ENCODE data around the gene P2RY6. TPM values are rescaled to one million over a fixed set of nuclear protein-coding genes. Genes with fewer than 3 reads are reported as not detected.

P2RY6 gene
- total and polyA plus RNA-seq, 2 experiments from 2014 or later, result 2.6 to 8.9 TPM

- DNase-seq (ENCODE audit: low spot score), result no peak
- Histone ChIP-seq H4K20me1 (ENCODE audit: insufficient read depth, poor library complexity, severe bottlenecking) (no peaks in the 10 kb centered on the region), H3K27me3 (no peaks in the 10 kb centered on the region), H3K4me2 (no peak overlapping the region), H3K4me3 (no peak overlapping the region), H3K27ac (no peak overlapping the region), H3K79me2 (no peaks in the 10 kb centered on the region), H3K36me3 (replicated peaks; ENCODE audit: insufficient read depth, low read depth) (no peaks in the 10 kb centered on the region), H3K4me1 (ENCODE audit: insufficient read depth) (no peaks in the 10 kb centered on the region), H2AFZ (no peak overlapping the region), H3K9me2 (replicated peaks; ENCODE audit: insufficient read depth) (no peaks in the 10 kb centered on the region), H3K9me3 (ENCODE audit: low read depth) (no peaks in the 10 kb centered on the region)
- no peak for TF ChIP-seq CTCF (IDR thresholded peaks at IDR 0.05; ENCODE audit: poor library complexity)
- no peak for TF ChIP-seq EZH2 (IDR thresholded peaks at IDR 0.05; ENCODE audit: borderline replicate concordance)
- TF ChIP-seq EZH2phosphoT487 (IDR thresholded peaks at IDR 0.05; ENCODE audit: low read depth, severe bottlenecking, unreplicated experiment), result no peak
- WGBS (ENCODE audit: low lambda C conversion rate, missing lambda C conversion rate), result 76% methylated on average over 6 of the region's 6 CpGs
Measured at GRCh38 chr11:73257342-73258103, 14.6 kb upstream of the P2RY6 start.

GRCh38 chr11:73258104-73259035 is 13.8 kb upstream of the P2RY6 start:
- H3K27ac ChIP-seq, result no peak overlapping the region
- no peaks in the 10 kb centered on the region for H3K4me1 ChIP-seq (ENCODE audit: insufficient read depth)
- no peaks in the 10 kb centered on the region for H3K27me3 ChIP-seq
- no peak overlapping the region for H2AFZ ChIP-seq
- no peaks in the 10 kb centered on the region for H4K20me1 ChIP-seq (ENCODE audit: insufficient read depth, poor library complexity, severe bottlenecking)
- no peaks in the 10 kb centered on the region for H3K9me3 ChIP-seq (ENCODE audit: low read depth)
- no peak overlapping the region for H3K4me2 ChIP-seq
- H3K9me2 ChIP-seq (replicated peaks; ENCODE audit: insufficient read depth), result no peaks in the 10 kb centered on the region
- H3K79me2 ChIP-seq, result no peaks in the 10 kb centered on the region
- H3K4me3 ChIP-seq, result no peak overlapping the region
- WGBS (ENCODE audit: low lambda C conversion rate, missing lambda C conversion rate), result 76% methylated on average over 7 of the region's 7 CpGs
- TF ChIP-seq EZH2 (IDR thresholded peaks at IDR 0.05; ENCODE audit: borderline replicate concordance), result no peak
- TF ChIP-seq CTCF (IDR thresholded peaks at IDR 0.05; ENCODE audit: poor library complexity), result no peak
- TF ChIP-seq EZH2phosphoT487 (IDR thresholded peaks at IDR 0.05; ENCODE audit: low read depth, severe bottlenecking, unreplicated experiment), result no peak
- H3K36me3 ChIP-seq (replicated peaks; ENCODE audit: insufficient read depth, low read depth), result no peaks in the 10 kb centered on the region
- no peak for DNase-seq (ENCODE audit: low spot score)

- Histone ChIP-seq H3K27ac (no peak overlapping the region), H2AFZ (no peak overlapping the region)
- no peak for DNase-seq (ENCODE audit: low spot score)
Measured at GRCh38 chr11:73259406-73260126, 12.6 kb upstream of the P2RY6 start.

More at GRCh38 chr11:73259406-73260126, 12.6 kb upstream of the P2RY6 start:
- Histone ChIP-seq H3K79me2 (no peaks in the 10 kb centered on the region), H3K9me2 (replicated peaks; ENCODE audit: insufficient read depth) (no peaks in the 10 kb centered on the region), H3K4me2 (no peak overlapping the region), H3K4me1 (ENCODE audit: insufficient read depth) (peaks cover 3% of the 10 kb centered on the region), H3K4me3 (no peak overlapping the region), H3K27me3 (peaks cover 3% of the 10 kb centered on the region), H3K9me3 (ENCODE audit: low read depth) (no peaks in the 10 kb centered on the region), H3K36me3 (replicated peaks; ENCODE audit: insufficient read depth, low read depth) (no peaks in the 10 kb centered on the region), H4K20me1 (ENCODE audit: insufficient read depth, poor library complexity, severe bottlenecking) (no peaks in the 10 kb centered on the region)
- TF ChIP-seq CTCF (IDR thresholded peaks at IDR 0.05; ENCODE audit: poor library complexity) (no peak), EZH2phosphoT487 (IDR thresholded peaks at IDR 0.05; ENCODE audit: low read depth, severe bottlenecking, unreplicated experiment) (no peak), EZH2 (IDR thresholded peaks at IDR 0.05; ENCODE audit: borderline replicate concordance) (no peak)
- WGBS (ENCODE audit: low lambda C conversion rate, missing lambda C conversion rate), result 93% methylated on average over 3 of the region's 3 CpGs
